MV-4-11 (cell line): ENCODE results near the gene THPO.
A peak's percentile ranks its signal among the peaks of the same experiment; 100 is the strongest.

ENCODE experiments used
- DNase-seq: peaks from one replicate; lab custom pipeline; 2025; lab: John Stamatoyannopoulos, UW

Gene THPO

GRCh38 chr3:184384856-184385422 lies 6.9 kb upstream of the THPO start:
- DNase-seq: no peak

GRCh38 chr3:184384342-184384741 lies 6.3 kb upstream of the THPO start:
- no peak for DNase-seq

GRCh38 chr3:184383033-184383740 lies 5.2 kb upstream of the THPO start:
- no peak for DNase-seq

GRCh38 chr3:184382326-184383032 lies 4.5 kb upstream of the THPO start:
- no peak for DNase-seq

- DNase-seq: peak; percentile 30
These were observed 3.5 kb upstream of the THPO start for GRCh38 chr3:184381261-184382224.

GRCh38 chr3:184380627-184381260 lies 2.7 kb upstream of the THPO start:
- no peak for DNase-seq

- no peak for DNase-seq
These were observed 2.2 kb upstream of the THPO start for GRCh38 chr3:184380185-184380626.

GRCh38 chr3:184379358-184380184 lies 1.6 kb upstream of the THPO start, which contains the start of gene CHRD:
Gene CHRD (plus strand): TSS chr3:184380054. CDS start chr3:184380319, 265 bp downstream.
- no peak for DNase-seq

GRCh38 chr3:184378651-184379357 lies 797 bp upstream of the THPO start:
- DNase-seq: no peak

GRCh38 chr3:184377374-184377773 lies 633 bp downstream of the THPO start:
- no peak for DNase-seq

GRCh38 chr3:184375747-184376461 lies 2.1 kb downstream of the THPO start:
- no peak for DNase-seq

GRCh38 chr3:184373422-184373821 lies 4.6 kb downstream of the THPO start:
- no peak for DNase-seq

GRCh38 chr3:184372911-184373310 lies 5.1 kb downstream of the THPO start:
- DNase-seq: no peak

- no peak for DNase-seq
These were observed 5.6 kb downstream of the THPO start for GRCh38 chr3:184372296-184372821.

GRCh38 chr3:184371570-184372018 lies 6.4 kb downstream of the THPO start:
- peak; percentile 81 for DNase-seq

- no peak for DNase-seq
These were observed 9.3 kb downstream of the THPO start for GRCh38 chr3:184368586-184369183.

- no peak for DNase-seq
These were observed 9.9 kb downstream of the THPO start for GRCh38 chr3:184368116-184368515.

GRCh38 chr3:184366619-184367289 lies 11.3 kb downstream of the THPO start:
- DNase-seq: peak; percentile 15
